Panc1 (cell line): Measurements from ENCODE around the gene MRRF. TPM values are rescaled to one million over a fixed set of nuclear protein-coding genes. Genes with fewer than 3 reads are reported as not detected.

Source experiments
- ATAC-seq: fragments of 200-7000 bp; cut with Tn5 transposase; 2 replicates; pipeline ENCODE4 v1.9.1; 2020; ENCODE audit warnings: mild to moderate bottlenecking, moderate library complexity
- BruUV-seq: library from RNA; stranded (reverse); fragments of 400-500 nt; replicated peaks from 2 replicates; lab custom pipeline; 2021; lab: Mats Ljungman, UMichigan
- CTCF ChIA-PET: fragments of 300-600 bp; sonication (Branson Sonifier 250); formaldehyde crosslinking; loops from one replicate; lab custom pipeline; 2022; ENCODE audit warnings: antibody characterized with exemption; lab: Charles Lee
- POLR2A ChIA-PET: fragments of 300-600 bp; sonication (Branson Sonifier 250); formaldehyde crosslinking; loops from one replicate; lab custom pipeline; 2022; ENCODE audit warnings: antibody characterized with exemption; lab: Charles Lee
- DNase-seq: peaks from one replicate; pipeline ENCODE4 v3.0.0-alpha.2; 2010; ENCODE audit warnings: low read depth, low spot score
- H3K27ac ChIP-seq: 2 replicates; pipeline ENCODE4 v1.5.1; 2011; ENCODE audit warnings: mild to moderate bottlenecking, low read length, inconsistent platforms
- H3K27me3 ChIP-seq: fragments of 200-500 bp; sonication (Bioruptor generic); 2 replicates; pipeline ENCODE4 v1.6.0; 2014; ENCODE audit warnings: low read length, inconsistent platforms; ENCODE audit not compliant: control insufficient read depth, insufficient read depth
- H3K36me3 ChIP-seq: fragments of 200-500 bp; sonication (Bioruptor generic); 2 replicates; pipeline ENCODE4 v1.5.1; 2014; ENCODE audit warnings: inconsistent platforms, mild to moderate bottlenecking, low read length, moderate library complexity; ENCODE audit not compliant: control insufficient read depth, insufficient read depth
- H3K4me1 ChIP-seq: 2 replicates; pipeline ENCODE4 v1.5.1; 2011; ENCODE audit warnings: inconsistent platforms, mild to moderate bottlenecking, low read length, moderate library complexity; ENCODE audit not compliant: control insufficient read depth, insufficient read depth
- H3K4me3 ChIP-seq, 2 experiments: 2 replicates each; pipeline ENCODE4 v1.5.1; 2011 to 2012; ENCODE audit warnings: low read depth in 2 of 2, low read length in 2 of 2, mild to moderate bottlenecking in 2 of 2, inconsistent platforms in 1 of 2, moderate library complexity in 1 of 2
- H3K9me3 ChIP-seq: fragments of 200-500 bp; sonication (Bioruptor generic); 2 replicates; pipeline ENCODE4 v1.5.1; 2014; ENCODE audit warnings: low read depth, mild to moderate bottlenecking, inconsistent platforms, low read length, moderate library complexity; ENCODE audit not compliant: control insufficient read depth, insufficient read depth
- POLR2AphosphoS5 ChIP-seq: IDR thresholded peaks from 2 replicates; pipeline ENCODE4 v1.6.1; 2012; ENCODE audit warnings: mild to moderate bottlenecking, low read depth, low read length, moderate library complexity
- SIN3A ChIP-seq: IDR thresholded peaks from 2 replicates; pipeline ENCODE4 v1.6.1; 2012; ENCODE audit warnings: low read depth, mild to moderate bottlenecking, low read length, moderate library complexity, borderline replicate concordance; ENCODE audit not compliant: insufficient read depth
- TCF7L2 ChIP-seq: IDR thresholded peaks from 2 replicates; pipeline ENCODE4 v1.6.1; 2011; ENCODE audit warnings: mild to moderate bottlenecking, low read depth, low read length, inconsistent platforms
- in situ Hi-C: cut with HindIII; loops from 2 replicates; pipeline ENCODE4 v1.10.0; 2016; ENCODE audit warnings: low sequenced_read_pairs, low pct_unique_long_range_greater_than_20kb
- intact Hi-C: fragments of 100-400 bp; cut with micrococcal nuclease; formaldehyde crosslinking; loops from one replicate; pipeline ENCODE4 v1.10.0; 2022; ENCODE audit not compliant: unreplicated experiment
- total RNA-seq: library from RNA; stranded (reverse); gene quantifications from one replicate; pipeline ENCODE4 v1.2.1, GENCODE V29; 2021; ENCODE audit not compliant: unreplicated experiment
- TF ChIP-seq, protein P1 (sequence below), 2 experiments: IDR thresholded peaks; 2 replicates each; pipeline ENCODE4 v1.6.1; 2011 to 2012; ENCODE audit warnings: low read depth in 2 of 2, control low read depth in 1 of 2, low read length in 1 of 2, mild to moderate bottlenecking in 1 of 2, moderate library complexity in 1 of 2; ENCODE audit not compliant: insufficient read depth in 1 of 2
- TF ChIP-seq, protein P2 (sequence below): fragments of 450-650 bp; IDR thresholded peaks from 2 replicates; pipeline ENCODE4 v1.5.1; 2017; ENCODE audit warnings: mild to moderate bottlenecking

Gene MRRF
- total RNA-seq, 1 experiment from 2014 or later: 28.4 TPM

- Histone ChIP-seq H3K4me3 (no peak overlapping the region), H3K4me1 (no peaks in the 10 kb centered on the region), H3K27ac (no peak overlapping the region), H3K36me3 (no peaks in the 10 kb centered on the region), H3K9me3 (no peaks in the 10 kb centered on the region), H3K27me3 (no peaks in the 10 kb centered on the region)
- ATAC-seq (no peak), DNase-seq (no peak)
- no TSS peak for BruUV-seq
- ChIA-PET POLR2A (no interaction called here), CTCF (no interaction called here)
- intact Hi-C loops (no loop called here), in situ Hi-C loops (no loop called here)
- TF ChIP-seq SIN3A: no peak
- TF ChIP-seq POLR2AphosphoS5: no peak
- TF ChIP-seq TCF7L2: no peak
- TF ChIP-seq, protein P1, sequence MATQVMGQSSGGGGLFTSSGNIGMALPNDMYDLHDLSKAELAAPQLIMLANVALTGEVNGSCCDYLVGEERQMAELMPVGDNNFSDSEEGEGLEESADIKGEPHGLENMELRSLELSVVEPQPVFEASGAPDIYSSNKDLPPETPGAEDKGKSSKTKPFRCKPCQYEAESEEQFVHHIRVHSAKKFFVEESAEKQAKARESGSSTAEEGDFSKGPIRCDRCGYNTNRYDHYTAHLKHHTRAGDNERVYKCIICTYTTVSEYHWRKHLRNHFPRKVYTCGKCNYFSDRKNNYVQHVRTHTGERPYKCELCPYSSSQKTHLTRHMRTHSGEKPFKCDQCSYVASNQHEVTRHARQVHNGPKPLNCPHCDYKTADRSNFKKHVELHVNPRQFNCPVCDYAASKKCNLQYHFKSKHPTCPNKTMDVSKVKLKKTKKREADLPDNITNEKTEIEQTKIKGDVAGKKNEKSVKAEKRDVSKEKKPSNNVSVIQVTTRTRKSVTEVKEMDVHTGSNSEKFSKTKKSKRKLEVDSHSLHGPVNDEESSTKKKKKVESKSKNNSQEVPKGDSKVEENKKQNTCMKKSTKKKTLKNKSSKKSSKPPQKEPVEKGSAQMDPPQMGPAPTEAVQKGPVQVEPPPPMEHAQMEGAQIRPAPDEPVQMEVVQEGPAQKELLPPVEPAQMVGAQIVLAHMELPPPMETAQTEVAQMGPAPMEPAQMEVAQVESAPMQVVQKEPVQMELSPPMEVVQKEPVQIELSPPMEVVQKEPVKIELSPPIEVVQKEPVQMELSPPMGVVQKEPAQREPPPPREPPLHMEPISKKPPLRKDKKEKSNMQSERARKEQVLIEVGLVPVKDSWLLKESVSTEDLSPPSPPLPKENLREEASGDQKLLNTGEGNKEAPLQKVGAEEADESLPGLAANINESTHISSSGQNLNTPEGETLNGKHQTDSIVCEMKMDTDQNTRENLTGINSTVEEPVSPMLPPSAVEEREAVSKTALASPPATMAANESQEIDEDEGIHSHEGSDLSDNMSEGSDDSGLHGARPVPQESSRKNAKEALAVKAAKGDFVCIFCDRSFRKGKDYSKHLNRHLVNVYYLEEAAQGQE (IDR thresholded peaks at IDR 0.05; ENCODE audit: insufficient read depth in 1 of 2, low read depth in 2 of 2, low read length in 1 of 2): no peak
- TF ChIP-seq, protein P2, sequence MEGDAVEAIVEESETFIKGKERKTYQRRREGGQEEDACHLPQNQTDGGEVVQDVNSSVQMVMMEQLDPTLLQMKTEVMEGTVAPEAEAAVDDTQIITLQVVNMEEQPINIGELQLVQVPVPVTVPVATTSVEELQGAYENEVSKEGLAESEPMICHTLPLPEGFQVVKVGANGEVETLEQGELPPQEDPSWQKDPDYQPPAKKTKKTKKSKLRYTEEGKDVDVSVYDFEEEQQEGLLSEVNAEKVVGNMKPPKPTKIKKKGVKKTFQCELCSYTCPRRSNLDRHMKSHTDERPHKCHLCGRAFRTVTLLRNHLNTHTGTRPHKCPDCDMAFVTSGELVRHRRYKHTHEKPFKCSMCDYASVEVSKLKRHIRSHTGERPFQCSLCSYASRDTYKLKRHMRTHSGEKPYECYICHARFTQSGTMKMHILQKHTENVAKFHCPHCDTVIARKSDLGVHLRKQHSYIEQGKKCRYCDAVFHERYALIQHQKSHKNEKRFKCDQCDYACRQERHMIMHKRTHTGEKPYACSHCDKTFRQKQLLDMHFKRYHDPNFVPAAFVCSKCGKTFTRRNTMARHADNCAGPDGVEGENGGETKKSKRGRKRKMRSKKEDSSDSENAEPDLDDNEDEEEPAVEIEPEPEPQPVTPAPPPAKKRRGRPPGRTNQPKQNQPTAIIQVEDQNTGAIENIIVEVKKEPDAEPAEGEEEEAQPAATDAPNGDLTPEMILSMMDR: no peak
Observed at GRCh38 chr9:122336189-122336588, 71.5 kb downstream of the MRRF start.

- intact Hi-C loops: no loop called here
- no peaks in the 10 kb centered on the region for H3K36me3 ChIP-seq
- no peaks in the 10 kb centered on the region for H3K27me3 ChIP-seq
- no peaks in the 10 kb centered on the region for H3K4me1 ChIP-seq
- no peak overlapping the region for H3K27ac ChIP-seq
- no peak overlapping the region for H3K4me3 ChIP-seq
- DNase-seq: no peak
- TF ChIP-seq POLR2AphosphoS5 (no peak), TCF7L2 (no peak), SIN3A (no peak)
- TF ChIP-seq, protein P1 (IDR thresholded peaks at IDR 0.05; ENCODE audit: insufficient read depth in 1 of 2, low read depth in 2 of 2, low read length in 1 of 2): no peak
- TF ChIP-seq, protein P2: no peak
- ATAC-seq: no peak
- no peaks in the 10 kb centered on the region for H3K9me3 ChIP-seq
- ChIA-PET CTCF (no interaction called here), POLR2A (no interaction called here)
- in situ Hi-C loops: no loop called here
- no TSS peak for BruUV-seq
Observed at GRCh38 chr9:122336866-122337555, 72.3 kb downstream of the MRRF start.
